22Rv1 (cell line): ENCODE measurements around the gene ZC3H12A.

Experiments
- CTCF ChIP-seq: fragments of 450-650 bp; IDR thresholded peaks from 2 replicates; pipeline ENCODE4 v1.5.1; 2017; ENCODE audit warnings: mild to moderate bottlenecking
- ZFX ChIP-seq: fragments of 450-650 bp; IDR thresholded peaks from 2 replicates; pipeline ENCODE4 v1.6.1; 2017; ENCODE audit warnings: antibody characterized with exemption, borderline replicate concordance

- no peak for TF ChIP-seq CTCF
- no peak for TF ChIP-seq ZFX
These were observed at the start of gene ZC3H12A for GRCh38 chr1:37474046-37474696.
